Thoracic aorta (tissue), 2 donors: ENCODE data around the gene KCNT2. TPM values are rescaled to one million over a fixed set of nuclear protein-coding genes. Genes with fewer than 3 reads are reported as not detected.

Experiments
- ATAC-seq: fragments of 150-250 bp; one replicate; pipeline ENCODE4 v1.8.0; 2017; ENCODE audit warnings: low read depth; ENCODE audit not compliant: insufficient number of reproducible peaks, low FRiP score
- DNase-seq: peaks from one replicate; pipeline ENCODE4 v3.0.0-alpha.2; 2020; ENCODE audit warnings: low spot score
- H3K27ac ChIP-seq, 2 donors: fragments of 200-600 bp; sonication (generic); 1 replicate in 1 of 2; 2 replicates in 1 of 2; pipeline ENCODE4 v1.5.1; 2016; ENCODE audit warnings: mild to moderate bottlenecking in 2 of 2, moderate library complexity in 2 of 2
- H3K27me3 ChIP-seq: fragments of 200-600 bp; sonication (generic); replicated peaks from 2 replicates; pipeline ENCODE4 v1.6.0; 2016; ENCODE audit warnings: mild to moderate bottlenecking; ENCODE audit not compliant: insufficient read depth
- H3K36me3 ChIP-seq: fragments of 200-600 bp; sonication (generic); one replicate; pipeline ENCODE4 v1.5.1; 2016
- H3K4me1 ChIP-seq, 2 donors: fragments of 200-600 bp; sonication (generic); 1 replicate in 1 of 2; 2 replicates in 1 of 2; pipeline versions ENCODE4 v1.5.1 to v1.6.0; 2016; ENCODE audit warnings: low read depth in 2 of 2, mild to moderate bottlenecking in 1 of 2; ENCODE audit not compliant: control insufficient read depth in 1 of 2
- H3K4me3 ChIP-seq: fragments of 200-600 bp; sonication (generic); 2 replicates; pipeline ENCODE4 v1.5.1; 2016; ENCODE audit warnings: mild to moderate bottlenecking
- H3K9me3 ChIP-seq: fragments of 200-600 bp; sonication (generic); 2 replicates; pipeline ENCODE4 v1.5.1; 2016
- CTCF ChIP-seq: fragments of 200-600 bp; sonication (generic); IDR thresholded peaks from one replicate; pipeline ENCODE4 v1.5.1; 2019; ENCODE audit warnings: antibody characterized with exemption
- total RNA-seq, 2 donors: library from RNA; depleted of rRNA; stranded (reverse); fragments of >200 nt; gene quantifications; one replicate each; pipeline versions ENCODE4 v1.1.0 to v1.2.3, GENCODE V29; 2016

Gene KCNT2
- total RNA-seq, 2 donors from 2014 or later: 15.6 to 23.6 TPM

DNA sequence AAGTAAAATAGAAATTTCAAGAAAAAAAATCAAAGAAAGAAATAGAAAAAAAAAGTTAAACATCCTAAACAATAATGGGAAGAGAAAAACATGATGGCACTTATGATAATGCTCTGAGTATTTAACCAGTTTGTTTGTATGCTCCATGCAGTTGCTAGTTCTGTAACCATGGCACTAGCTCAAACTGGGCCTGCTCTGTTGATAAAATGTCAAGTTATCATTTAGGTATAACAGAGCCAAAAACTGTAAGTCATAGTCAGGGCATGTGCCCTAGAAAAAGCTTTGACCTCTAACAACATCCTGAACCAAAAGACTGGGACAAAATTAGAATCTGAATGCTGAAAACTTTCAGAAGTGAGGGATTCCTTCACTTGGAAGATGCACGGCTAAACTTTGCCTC lies 148.9 kb downstream of the KCNT2 start:
- TF ChIP-seq CTCF: no peak
- Histone ChIP-seq H3K4me1 (peaks cover 0 to 8% of the 10 kb centered on the region in 2 donors), H3K27ac (peak overlapping the region in 1 of 2 donors; percentile 3), H3K36me3 (no peaks in the 10 kb centered on the region), H3K9me3 (no peaks in the 10 kb centered on the region), H3K27me3 (no peaks in the 10 kb centered on the region), H3K4me3 (no peak overlapping the region)
- DNase-seq (no peak), ATAC-seq (no peak)

GRCh38 chr1:196454792-196455191 lies 153.4 kb downstream of the KCNT2 start:
- Histone ChIP-seq H3K4me1 (peaks cover 0 to 6% of the 10 kb centered on the region in 2 donors), H3K4me3 (no peak overlapping the region), H3K9me3 (no peaks in the 10 kb centered on the region), H3K36me3 (no peaks in the 10 kb centered on the region), H3K27ac (no peak overlapping the region), H3K27me3 (no peaks in the 10 kb centered on the region)
- no peak for TF ChIP-seq CTCF
- no peak for ATAC-seq
- DNase-seq: no peak

DNA sequence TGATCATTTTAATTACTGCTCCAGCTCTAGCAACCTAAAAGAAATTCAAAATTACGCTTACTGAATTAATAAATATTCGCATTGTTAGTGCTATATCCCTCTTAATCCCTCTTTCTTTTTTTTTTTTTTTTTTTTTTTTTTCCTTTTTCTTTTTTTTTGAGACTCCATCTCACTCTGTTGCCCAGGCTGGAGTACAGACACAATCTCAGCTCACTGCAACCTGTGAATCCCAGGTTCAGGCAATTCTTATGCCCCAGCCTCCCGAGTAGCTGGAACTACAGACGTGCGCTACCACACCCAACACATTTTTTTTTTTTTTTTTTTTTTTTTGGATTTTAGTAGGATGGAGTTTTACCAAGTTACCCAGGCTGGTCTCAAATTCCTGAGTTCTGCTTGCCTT lies 157.1 kb downstream of the KCNT2 start:
- Histone ChIP-seq H3K9me3 (no peaks in the 10 kb centered on the region), H3K27ac (no peak overlapping the region), H3K4me1 (no peaks in the 10 kb centered on the region), H3K27me3 (no peaks in the 10 kb centered on the region), H3K4me3 (no peak overlapping the region), H3K36me3 (no peaks in the 10 kb centered on the region)
- DNase-seq (no peak), ATAC-seq (no peak)
- TF ChIP-seq CTCF: no peak

- Histone ChIP-seq H3K9me3 (no peaks in the 10 kb centered on the region), H3K27me3 (no peaks in the 10 kb centered on the region), H3K36me3 (no peaks in the 10 kb centered on the region), H3K4me3 (no peak overlapping the region), H3K27ac (no peak overlapping the region), H3K4me1 (no peaks in the 10 kb centered on the region)
- ATAC-seq (no peak), DNase-seq (no peak)
- TF ChIP-seq CTCF: no peak
Observed at GRCh38 chr1:196450143-196451095, 157.8 kb downstream of the KCNT2 start.

DNA sequence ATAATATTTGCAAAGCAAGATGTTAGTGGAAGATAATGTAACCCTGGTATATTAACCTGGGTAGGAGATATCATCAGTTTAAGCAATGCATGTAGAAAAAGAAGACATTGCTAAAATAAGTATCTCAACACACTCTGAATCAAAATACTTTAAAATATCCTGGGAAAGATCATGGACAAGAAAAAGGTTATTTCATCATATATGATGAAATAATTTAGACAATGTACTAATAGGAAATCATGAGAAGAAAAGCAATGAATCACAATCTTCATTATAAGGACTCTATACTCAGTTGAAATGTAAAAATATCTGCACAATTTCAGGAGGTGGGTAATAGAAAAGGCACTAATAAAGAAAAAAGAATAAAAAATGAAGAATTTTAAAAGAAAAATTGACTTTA lies 158.8 kb downstream of the KCNT2 start:
- no peak for TF ChIP-seq CTCF
- no peaks in the 10 kb centered on the region for H3K9me3 ChIP-seq
- H3K27ac ChIP-seq: no peak overlapping the region
- DNase-seq: no peak
- H3K4me1 ChIP-seq: no peaks in the 10 kb centered on the region
- no peaks in the 10 kb centered on the region for H3K27me3 ChIP-seq
- no peak overlapping the region for H3K4me3 ChIP-seq
- ATAC-seq: no peak
- H3K36me3 ChIP-seq: no peaks in the 10 kb centered on the region
